HCT116 (cell line): ENCODE measurements around the gene FGF18. TPM values are rescaled to one million over a fixed set of nuclear protein-coding genes. Genes with fewer than 3 reads are reported as not detected.

Experiments
- ATAC-seq: fragments of 200-7000 bp; cut with Tn5 transposase; 2 replicates; pipeline ENCODE4 v1.9.1; 2020; ENCODE audit warnings: mild to moderate bottlenecking, moderate library complexity
- BruUV-seq: library from RNA; stranded (reverse); fragments of 400-500 nt; replicated peaks from 2 replicates; lab custom pipeline; 2021; lab: Mats Ljungman, UMichigan
- CTCF ChIA-PET: fragments of 300-600 bp; sonication (Branson Sonifier 250); formaldehyde crosslinking; loops from one replicate; lab custom pipeline; 2021; ENCODE audit warnings: antibody characterized with exemption; lab: Charles Lee
- POLR2A ChIA-PET: fragments of 300-600, 350-600 bp; sonication (Branson Sonifier 250); formaldehyde crosslinking; loops from one replicate; lab custom pipeline; 2021; ENCODE audit warnings: antibody characterized with exemption; lab: Charles Lee
- RAD21 ChIA-PET, 2 experiments: fragments of 300-600 bp; sonication (Branson Sonifier 250); formaldehyde crosslinking; loops; one replicate each; lab custom pipeline; 2023; ENCODE audit warnings: low total read pairs in 2 of 2; ENCODE audit not compliant: uncharacterized antibody in 2 of 2, unreplicated experiment in 2 of 2, low non-redundant PET in 1 of 2; lab: Charles Lee
- DNase-seq: peaks from one replicate; pipeline ENCODE4 v3.0.0-alpha.2; 2010; ENCODE audit warnings: low read depth, low spot score
- H2AFZ ChIP-seq: fragments of 200-600 bp; shearing (Covaris generic), sonication (generic); 2 replicates; pipeline ENCODE4 v1.6.1; 2017; ENCODE audit warnings: low read depth, mixed run types, mixed read lengths, antibody characterized with exemption, low read length; ENCODE audit not compliant: poor library complexity, severe bottlenecking
- H3K27ac ChIP-seq: 2 replicates; pipeline ENCODE4 v1.5.1; 2012; ENCODE audit warnings: low read depth, low read length
- H3K27me3 ChIP-seq: fragments of 200-600 bp; sonication (generic); 2 replicates; pipeline ENCODE4 v1.6.1; 2016; ENCODE audit warnings: mixed run types, low read length, mixed read lengths; ENCODE audit not compliant: insufficient read depth
- H3K36me3 ChIP-seq, 2 experiments: fragments of 200-500 bp in 1 of 2; fragments of 200-600 bp in 1 of 2; sonication (Bioruptor generic) in 1 of 2; sonication (generic) in 1 of 2; 2 replicates each; pipeline versions ENCODE4 v1.5.1 to v1.6.1; 2014 to 2016; ENCODE audit warnings: low read length in 2 of 2, inconsistent platforms in 1 of 2, mixed read lengths in 1 of 2, mixed run types in 1 of 2; ENCODE audit not compliant: insufficient read depth in 2 of 2, control insufficient read depth in 1 of 2
- H3K4me1 ChIP-seq, 2 experiments: fragments of 200-600 bp in 1 of 2; sonication (generic) in 1 of 2; 2 replicates each; pipeline versions ENCODE4 v1.5.1 to v1.6.1; 2012 to 2017; ENCODE audit warnings: low read length in 2 of 2, inconsistent platforms in 1 of 2, mild to moderate bottlenecking in 1 of 2, mixed read lengths in 1 of 2, mixed run types in 1 of 2, moderate library complexity in 1 of 2; ENCODE audit not compliant: insufficient read depth in 2 of 2, control insufficient read depth in 1 of 2
- H3K4me2 ChIP-seq: fragments of 200-600 bp; sonication (generic); 2 replicates; pipeline ENCODE4 v1.6.1; 2017; ENCODE audit warnings: mixed run types, low read length, mixed read lengths
- H3K4me3 ChIP-seq, 2 experiments: fragments of 200-600 bp in 1 of 2; sonication (generic) in 1 of 2; replicated peaks in 1 of 2; 2 replicates each; pipeline ENCODE4 v1.5.1; 2011 to 2016; ENCODE audit warnings: low read length in 2 of 2, control low read depth in 1 of 2, low read depth in 1 of 2, mild to moderate bottlenecking in 1 of 2, mixed read lengths in 1 of 2, mixed run types in 1 of 2
- H3K79me2 ChIP-seq: fragments of 200-600 bp; sonication (generic); 2 replicates; pipeline ENCODE4 v1.6.1; 2017; ENCODE audit warnings: mild to moderate bottlenecking, mixed run types, low read length, moderate library complexity, mixed read lengths; ENCODE audit not compliant: insufficient read depth
- H3K9ac ChIP-seq: fragments of 200-600 bp; sonication (generic); 2 replicates; pipeline ENCODE4 v1.6.1; 2016; ENCODE audit warnings: low read length, mixed read lengths
- H3K9me2 ChIP-seq: fragments of 200-600 bp; sonication (generic), shearing (Covaris generic); 2 replicates; pipeline ENCODE4 v1.6.1; 2017; ENCODE audit warnings: mixed run types, mild to moderate bottlenecking, moderate library complexity; ENCODE audit not compliant: insufficient read depth
- H3K9me3 ChIP-seq, 2 experiments: fragments of 200-500 bp in 1 of 2; fragments of 200-600 bp in 1 of 2; sonication (Bioruptor generic) in 1 of 2; sonication (generic) in 1 of 2; 2 replicates each; pipeline ENCODE4 v1.6.1; 2014 to 2017; ENCODE audit warnings: low read length in 2 of 2, mixed read lengths in 2 of 2, inconsistent platforms in 1 of 2, low read depth in 1 of 2, mild to moderate bottlenecking in 1 of 2, mixed run types in 1 of 2, moderate library complexity in 1 of 2; ENCODE audit not compliant: control insufficient read depth in 1 of 2, insufficient read depth in 1 of 2
- H4K20me1 ChIP-seq: fragments of 200-600 bp; sonication (generic), shearing (Covaris generic); 2 replicates; pipeline ENCODE4 v1.6.1; 2017; ENCODE audit warnings: mixed run types, mild to moderate bottlenecking, moderate library complexity; ENCODE audit not compliant: insufficient read depth
- ATF3 ChIP-seq: IDR thresholded peaks from 2 replicates; pipeline ENCODE4 v1.6.1; 2012
- EGR1 ChIP-seq: IDR thresholded peaks from 2 replicates; pipeline ENCODE4 v1.6.1; 2012; ENCODE audit warnings: low read depth
- FOSL1 ChIP-seq: IDR thresholded peaks from 2 replicates; pipeline ENCODE4 v1.6.1; 2012; ENCODE audit warnings: low read depth
- MAX ChIP-seq: IDR thresholded peaks from 2 replicates; pipeline ENCODE4 v1.6.1; 2012
- POLR2AphosphoS5 ChIP-seq: IDR thresholded peaks from 2 replicates; pipeline ENCODE4 v1.6.1; 2011; ENCODE audit warnings: mild to moderate bottlenecking, low read depth, low read length, moderate library complexity
- RAD21 ChIP-seq: IDR thresholded peaks from 2 replicates; pipeline ENCODE4 v1.6.1; 2012; ENCODE audit warnings: low read depth, mild to moderate bottlenecking
- SIN3A ChIP-seq: IDR thresholded peaks from 2 replicates; pipeline ENCODE4 v1.6.1; 2012; ENCODE audit warnings: low read depth
- SP1 ChIP-seq: IDR thresholded peaks from 2 replicates; pipeline ENCODE4 v1.6.1; 2012; ENCODE audit warnings: low read depth
- ZBTB33 ChIP-seq: IDR thresholded peaks from 2 replicates; pipeline ENCODE4 v1.6.1; 2011; ENCODE audit warnings: mild to moderate bottlenecking, low read length, moderate library complexity; ENCODE audit not compliant: insufficient replicate concordance; ENCODE audit errors: extremely low read depth
- ZFX ChIP-seq: fragments of 450-650 bp; IDR thresholded peaks from 2 replicates; pipeline ENCODE4 v1.6.1; 2017
- intact Hi-C: fragments of 100-400 bp; cut with micrococcal nuclease; formaldehyde crosslinking; loops from 2 replicates; pipeline ENCODE4 v1.10.0; 2022
- total RNA-seq: library from RNA; stranded (reverse); gene quantifications from one replicate; pipeline ENCODE4 v1.2.1, GENCODE V29; 2021; ENCODE audit not compliant: unreplicated experiment

FGF18 gene
- total RNA-seq, 1 experiment from 2014 or later, result 0.96 TPM

- H3K9ac ChIP-seq, result no peak overlapping the region
- no peaks in the 10 kb centered on the region for H4K20me1 ChIP-seq
- H3K9me3 ChIP-seq, result no peaks in the 10 kb centered on the region
- H3K4me2 ChIP-seq, result no peak overlapping the region
- H3K79me2 ChIP-seq, result no peaks in the 10 kb centered on the region
- H3K4me1 ChIP-seq, result peaks cover 0 to 6% of the 10 kb centered on the region in 2 experiments; a peak in 1 of 4 replicates
- no peak overlapping the region for H2AFZ ChIP-seq
- no peak overlapping the region for H3K4me3 ChIP-seq
- no peak overlapping the region for H3K27ac ChIP-seq
- TF ChIP-seq ATF3, result no peak
- TF ChIP-seq SIN3A, result no peak
- no peak for TF ChIP-seq ZBTB33
- no peak for TF ChIP-seq ZFX
- TF ChIP-seq EGR1, result no peak
- TF ChIP-seq RAD21, result no peak
- no peak for TF ChIP-seq POLR2AphosphoS5
- TF ChIP-seq MAX, result no peak
- TF ChIP-seq FOSL1, result no peak
- TF ChIP-seq SP1, result no peak
- ChIA-PET POLR2A (no interaction called here), CTCF (interaction anchor here (0.8 to 3.6 kb wide), 4 partner anchors 8 to 124 kb away, joined by 3 to 21 read pairs (median 4); no protein-coding TSS in a partner anchor), RAD21 (interaction anchor here in 1 of 2 experiments (0.6 kb wide), 1 partner anchor 167 kb away, joined by 3 read pairs; no protein-coding TSS in a partner anchor)
- no peaks in the 10 kb centered on the region for H3K9me2 ChIP-seq
- no TSS peak for BruUV-seq
- no peaks in the 10 kb centered on the region for H3K27me3 ChIP-seq
- no peak for ATAC-seq
- intact Hi-C loops, result no loop called here
- H3K36me3 ChIP-seq, result no peaks in the 10 kb centered on the region
- DNase-seq, result no peak
These were observed 62.9 kb downstream of the FGF18 start for GRCh38 chr5:171482434-171482730.
